B cell (primary cell): ENCODE data around the gene CT47B1.

Experiments
- CTCF ChIP-seq: fragments of 200-600 bp; IDR thresholded peaks from one replicate; pipeline ENCODE4 v1.8.0; 2022; ENCODE audit warnings: antibody characterized with exemption, mild to moderate bottlenecking
- EZH2 ChIP-seq: IDR thresholded peaks from 2 replicates; pipeline ENCODE4 v1.6.1; 2012; ENCODE audit warnings: borderline replicate concordance, low read depth, mild to moderate bottlenecking, moderate library complexity, low read length; ENCODE audit not compliant: insufficient read depth, poor library complexity, severe bottlenecking

- TF ChIP-seq CTCF = no peak
- TF ChIP-seq EZH2 = no peak
These were observed 18.4 kb downstream of the CT47B1 start for GRCh38 chrX:120857240-120857639.
